Fibroblast of skin of left biceps (primary cell): ENCODE measurements around the gene TIMM23B.
"Not testable (repeated sequence)": the region's sequence is repeated elsewhere in the genome, so short reads cannot be mapped to it uniquely, and the experiment has no call there.

Source experiments
- DNase-seq, 2 experiments: peaks; one replicate each; pipeline ENCODE4 v3.0.0-alpha.2; 2013; ENCODE audit warnings: low read depth in 2 of 2

The TIMM23B gene, protein sequence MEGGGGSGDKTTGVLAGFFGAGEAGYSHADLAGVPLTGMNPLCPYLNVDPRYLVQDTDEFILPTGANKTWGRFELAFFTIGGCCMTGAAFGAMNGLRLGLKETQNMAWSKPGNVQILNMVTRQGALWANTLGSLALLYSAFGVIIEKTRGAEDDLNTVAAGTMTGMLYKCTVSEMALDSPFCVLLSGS

DNA sequence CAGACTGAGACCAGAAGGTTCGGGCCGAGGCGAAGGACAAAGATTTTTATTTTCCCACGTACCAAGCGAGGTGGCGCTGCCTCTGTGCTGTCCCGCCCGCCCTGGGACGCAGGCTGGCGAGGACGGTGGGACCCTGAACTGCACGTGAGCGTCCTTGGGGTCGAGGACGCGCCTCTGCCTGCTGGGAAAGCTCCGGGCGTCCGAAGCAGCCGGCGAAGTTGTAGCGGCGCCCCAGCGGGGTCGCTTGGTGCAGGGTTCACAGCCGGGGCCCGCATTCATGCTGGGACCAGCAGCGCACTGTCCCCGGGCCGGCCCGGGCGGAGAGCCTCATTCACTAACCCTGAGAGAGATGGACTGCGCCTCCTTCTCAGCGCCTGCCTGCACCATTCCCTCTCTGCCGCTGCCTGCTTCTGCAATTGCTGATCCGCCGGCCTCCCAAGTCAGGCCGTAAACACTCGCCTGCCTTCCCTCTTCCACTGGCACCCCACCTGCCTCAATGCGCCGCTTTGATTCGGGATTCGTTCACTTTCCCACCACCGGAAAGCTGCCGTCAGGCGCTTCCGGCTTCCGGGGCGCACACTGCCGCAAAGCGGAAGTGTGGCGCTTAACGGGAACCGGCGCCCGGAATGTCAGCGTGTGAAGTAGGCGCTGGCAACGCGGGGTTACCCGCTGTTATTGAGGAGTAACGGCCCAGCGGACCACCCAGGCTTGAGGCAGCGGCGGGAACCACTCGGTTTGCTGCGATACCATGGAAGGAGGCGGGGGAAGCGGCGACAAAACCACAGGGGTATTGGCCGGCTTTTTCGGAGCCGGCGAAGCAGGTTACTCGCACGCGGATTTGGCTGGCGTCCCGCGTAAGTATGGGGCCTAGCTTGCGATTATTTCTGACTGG lies at the start of gene TIMM23B, which contains the start of gene PARG:
Gene TIMM23B, plus strand, starts transcription at position 607 of the 892 bp plus-strand sequence. Its CDS starts 142 bp downstream, at position 749.
Gene PARG, minus strand, starts transcription at position 581 of the 892 bp plus-strand sequence. Its CDS starts 302 bp downstream, at position 279.
- peak; percentile 31 to 42 for DNase-seq

DNA sequence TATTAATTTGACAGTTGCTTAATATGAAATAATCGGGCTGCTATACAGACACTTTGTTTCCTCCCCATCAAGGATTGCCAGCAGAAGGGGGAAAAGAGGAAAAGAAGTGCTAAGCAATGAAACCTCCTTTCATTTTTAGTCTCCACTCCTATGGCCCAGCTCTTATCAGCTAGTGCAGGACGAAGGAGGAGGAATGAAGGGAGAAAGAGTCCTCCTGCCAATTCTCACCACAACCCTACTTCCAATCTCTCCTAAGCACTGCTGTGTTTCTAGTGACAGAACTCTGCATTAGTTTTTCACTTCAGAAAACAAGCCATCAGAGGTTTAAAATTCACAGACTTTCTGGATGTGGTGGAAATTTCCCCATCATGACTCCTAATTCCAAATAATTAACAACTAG lies 41.9 kb upstream of the TIMM23B start:
- DNase-seq: not testable (repeated sequence)

GRCh38 chr10:49900406-49900805 lies 41.4 kb upstream of the TIMM23B start:
- DNase-seq: not testable (repeated sequence)

DNA sequence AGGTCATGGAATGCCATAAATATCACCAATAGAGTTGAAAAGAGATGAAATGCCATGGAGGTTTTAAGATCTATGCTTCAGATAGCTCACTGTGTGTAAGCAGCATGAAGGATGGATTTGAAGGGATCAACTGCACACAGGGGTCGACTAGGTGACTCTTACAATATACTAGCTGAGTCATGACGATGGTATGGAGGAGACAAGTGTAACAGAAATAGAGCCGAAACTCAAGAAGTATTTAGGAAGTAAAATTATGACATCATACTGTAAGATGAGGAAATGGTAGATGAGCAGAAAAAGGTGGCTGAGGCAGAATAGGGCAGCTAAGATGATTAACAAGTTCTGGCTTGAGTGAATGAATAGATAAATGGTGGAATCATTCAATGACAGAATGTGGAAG lies 38.0 kb upstream of the TIMM23B start:
- DNase-seq: not testable (repeated sequence)

DNA sequence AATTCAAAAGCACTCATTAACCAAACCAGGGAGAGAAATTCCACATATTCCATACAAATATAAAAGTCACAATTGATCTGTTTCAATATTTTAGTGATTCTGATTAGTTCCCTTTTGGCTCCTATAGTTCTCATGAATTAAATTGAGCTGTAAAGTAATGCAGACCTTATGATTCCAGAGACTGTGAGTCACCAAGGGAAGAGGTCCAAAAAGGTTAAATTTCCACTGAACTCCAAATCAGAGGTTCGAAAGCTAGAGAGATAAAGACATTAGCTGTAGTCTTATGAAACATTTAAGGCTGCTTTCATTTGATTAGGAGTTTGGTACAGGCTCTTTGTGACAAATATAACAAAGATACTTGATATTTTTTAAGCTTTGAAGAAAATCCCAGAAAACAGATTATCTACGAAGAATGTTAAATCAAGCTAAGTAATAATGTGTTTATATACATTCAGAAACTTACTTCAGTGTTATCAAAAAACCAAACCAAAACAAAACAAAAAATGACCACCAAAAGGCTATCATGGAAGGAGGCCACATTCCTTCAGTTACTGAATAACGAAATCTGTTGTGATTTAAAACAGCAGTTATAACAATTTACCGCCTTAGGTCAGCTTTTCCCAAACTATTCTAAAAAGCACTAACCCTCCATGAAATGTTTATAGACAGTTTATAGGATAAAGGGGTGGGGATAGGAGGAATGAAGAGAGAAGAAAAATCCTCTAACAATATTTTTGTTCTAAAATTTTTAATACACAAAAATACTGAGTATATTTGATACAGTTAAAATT lies 33.4 kb upstream of the TIMM23B start:
- not testable (repeated sequence) for DNase-seq

DNA sequence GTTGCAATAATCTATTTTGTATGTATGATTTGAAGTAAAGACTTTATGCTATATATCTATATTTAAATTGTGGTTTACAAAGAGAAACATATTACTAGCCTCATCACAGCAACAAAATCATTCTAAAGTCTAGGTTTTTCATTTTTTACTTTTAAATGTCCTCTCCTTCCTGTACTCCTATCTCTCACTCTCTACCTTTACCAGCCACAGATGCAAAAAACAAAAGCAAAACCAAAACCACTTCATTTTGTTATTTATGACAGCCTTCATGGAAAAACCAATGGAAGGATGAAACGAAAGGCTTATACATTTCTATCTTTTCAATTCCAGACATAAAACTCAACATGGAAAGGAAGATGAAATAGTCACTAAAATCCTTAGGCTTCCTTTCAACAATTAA lies 31.6 kb upstream of the TIMM23B start:
- not testable (repeated sequence) for DNase-seq

DNA sequence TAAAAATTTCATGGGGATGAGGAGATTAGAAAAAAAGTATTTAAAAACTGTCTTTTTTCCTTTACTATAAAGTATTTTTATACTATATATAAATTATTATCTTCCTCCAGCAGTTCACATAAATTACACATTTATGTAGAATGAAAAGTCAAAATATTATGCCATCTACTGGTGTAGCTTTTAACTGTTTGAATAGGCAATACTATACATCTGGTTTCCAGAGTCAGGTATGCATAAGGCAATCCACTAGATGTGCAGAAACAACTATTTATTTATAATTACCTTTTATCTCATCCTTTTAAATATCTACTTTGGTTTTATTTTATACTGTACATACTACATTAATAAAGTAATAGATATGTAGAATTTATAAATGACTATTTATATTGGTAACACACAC lies 25.4 kb upstream of the TIMM23B start:
- not testable (repeated sequence) for DNase-seq

DNA sequence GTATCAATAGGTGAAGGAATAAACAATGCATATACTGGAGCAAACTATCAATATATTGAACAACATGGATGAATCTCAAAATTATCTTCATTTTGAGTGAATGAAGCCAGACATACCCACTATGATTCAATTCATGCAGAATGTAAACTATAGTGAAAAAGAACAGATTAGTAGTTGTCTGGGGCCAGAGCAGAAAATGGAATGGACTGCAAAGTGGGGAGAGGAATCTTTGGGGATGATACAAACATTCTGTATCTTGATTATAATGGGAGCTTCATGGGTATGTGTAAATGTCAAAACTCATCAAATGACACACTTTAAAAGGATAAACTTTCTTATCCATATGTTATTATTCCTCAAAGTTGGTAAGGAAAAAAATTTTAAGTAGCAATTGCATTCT lies 23.9 kb upstream of the TIMM23B start:
- not testable (repeated sequence) for DNase-seq

DNA sequence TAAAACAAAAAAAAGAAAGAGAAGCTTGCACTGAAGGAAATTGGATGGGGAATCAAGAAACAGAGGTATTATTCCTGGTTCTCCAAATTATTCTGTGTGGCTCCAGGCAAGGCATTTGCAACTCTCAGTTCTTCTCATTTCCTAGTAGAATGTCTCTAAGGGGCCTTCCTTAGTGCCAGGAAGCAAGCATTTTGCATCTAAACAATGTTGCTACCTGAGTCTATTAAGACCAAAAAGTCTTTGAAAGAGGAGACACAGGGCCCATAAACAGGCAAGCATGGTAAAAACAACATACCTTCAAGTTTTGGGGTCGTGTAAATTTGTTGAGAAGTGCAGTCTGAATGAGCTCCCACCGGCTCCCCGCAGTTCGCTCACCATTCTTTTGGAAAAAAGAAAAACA lies 19.8 kb upstream of the TIMM23B start:
- not testable (repeated sequence) for DNase-seq

- not testable (repeated sequence) for DNase-seq
These were observed 18.3 kb upstream of the TIMM23B start for GRCh38 chr10:49923572-49923971.

- not testable (repeated sequence) for DNase-seq
These were observed 10.6 kb upstream of the TIMM23B start for GRCh38 chr10:49931276-49931675.

DNA sequence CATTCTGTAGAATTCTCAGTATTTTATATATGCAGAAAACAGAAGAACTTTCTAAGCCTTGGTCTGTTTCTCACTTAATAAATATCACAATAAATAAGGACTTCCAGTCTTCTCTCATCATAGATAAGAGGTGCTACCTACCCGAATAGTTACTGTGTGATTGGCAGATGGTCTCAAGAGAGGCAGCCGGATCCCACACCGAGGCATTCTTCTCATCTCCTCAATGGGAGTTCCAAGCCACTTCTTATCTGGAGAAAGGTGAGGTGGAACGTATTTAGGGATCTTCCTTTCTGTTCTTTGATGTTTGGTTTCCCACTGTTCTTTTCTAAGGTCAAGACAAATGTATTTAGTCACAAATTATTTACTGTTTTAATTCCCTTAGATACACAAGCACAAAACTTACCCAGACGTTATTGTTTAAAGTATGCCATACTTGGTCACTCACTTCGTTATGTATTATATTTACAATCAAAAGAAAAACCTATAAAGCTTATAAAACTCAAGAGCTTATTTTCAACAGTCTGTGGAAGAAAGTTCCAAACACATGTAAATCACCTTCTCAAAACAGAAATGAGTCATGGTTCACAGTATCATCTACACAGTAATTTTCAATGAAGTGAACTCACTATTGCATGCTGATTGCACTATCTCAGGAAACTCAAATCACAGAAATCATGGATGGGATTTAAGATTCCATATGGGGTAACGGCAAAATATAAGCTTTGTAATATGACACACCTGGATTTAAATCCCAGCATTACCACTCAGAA lies 9.7 kb upstream of the TIMM23B start:
- DNase-seq: not testable (repeated sequence)

GRCh38 chr10:49942339-49942705 lies 469 bp downstream of the TIMM23B start:
- DNase-seq: not testable (repeated sequence)

DNA sequence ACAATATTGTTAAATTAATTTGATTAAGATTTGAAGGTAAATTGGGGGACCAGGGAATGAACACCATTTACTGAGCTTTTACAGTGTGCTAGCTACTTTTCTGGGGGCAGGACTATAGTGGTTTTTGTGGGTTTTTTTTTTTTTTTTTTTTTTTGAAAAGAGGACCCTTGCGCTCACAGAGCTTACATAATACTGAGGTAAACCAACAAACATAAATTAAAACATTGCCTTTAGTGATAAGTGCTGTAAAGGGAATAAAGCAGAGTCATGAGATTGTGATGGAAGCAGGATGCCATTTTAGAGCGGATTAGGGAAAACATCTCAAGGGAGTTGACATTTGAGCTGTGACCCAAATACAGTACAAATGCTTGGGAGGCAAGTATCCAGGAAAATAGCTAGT lies 1.8 kb downstream of the TIMM23B start:
- DNase-seq: not testable (repeated sequence)

DNA sequence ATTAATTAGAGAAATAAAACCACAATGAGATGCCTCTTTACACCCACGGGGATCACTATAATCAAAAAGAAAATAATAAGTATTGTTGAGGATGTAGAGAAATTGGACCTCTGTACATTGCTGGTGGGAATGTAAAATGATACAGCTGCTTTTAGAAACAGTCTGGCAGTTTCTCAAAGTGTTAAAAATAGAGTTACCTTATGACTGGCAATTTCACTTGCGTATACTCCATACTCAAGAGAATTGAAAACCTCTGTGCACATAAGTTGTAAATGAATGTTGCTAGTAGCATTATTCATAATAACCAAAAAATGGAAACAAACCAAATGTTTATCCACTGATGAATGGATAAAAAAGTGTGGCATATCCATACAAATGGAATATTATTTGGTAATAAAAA lies 6.3 kb downstream of the TIMM23B start:
- not testable (repeated sequence) for DNase-seq

DNA sequence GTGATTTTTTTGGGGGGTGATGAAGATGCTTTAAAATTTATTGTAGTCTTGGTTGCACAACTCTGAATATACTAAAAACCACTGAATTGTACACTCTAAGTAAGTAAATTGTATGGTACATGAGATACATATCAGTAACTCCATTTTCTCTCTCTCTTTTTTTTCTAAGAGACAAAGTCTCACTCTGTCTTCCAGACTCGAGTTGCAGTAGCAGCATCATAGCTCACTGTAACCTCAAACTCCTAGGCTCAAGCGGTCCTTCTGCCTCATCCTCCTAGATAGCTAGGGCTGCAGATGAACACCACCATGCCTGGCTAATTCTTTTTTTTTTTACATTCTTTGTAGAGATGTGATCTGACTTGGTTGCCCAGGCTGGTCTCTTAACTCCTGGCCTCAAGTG lies 6.9 kb downstream of the TIMM23B start:
- not testable (repeated sequence) for DNase-seq

DNA sequence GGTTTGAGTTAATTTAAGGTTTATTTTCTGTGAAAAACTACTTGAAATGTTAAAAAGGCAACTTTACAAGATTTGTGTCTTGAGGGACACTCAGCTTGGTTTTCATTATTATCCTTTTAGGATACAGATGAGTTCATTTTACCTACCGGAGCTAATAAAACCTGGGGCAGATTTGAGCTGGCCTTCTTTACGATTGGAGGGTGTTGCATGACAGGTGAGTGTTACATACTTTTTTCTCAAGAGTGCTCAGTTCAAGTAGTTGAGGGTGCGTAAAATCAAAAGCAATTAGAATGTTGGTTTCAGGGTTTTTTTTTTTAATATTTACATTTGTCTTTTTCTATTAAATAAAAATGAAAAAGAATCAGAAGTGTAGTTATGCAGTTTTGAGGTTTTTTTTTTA lies 10.2 kb downstream of the TIMM23B start:
- not testable (repeated sequence) for DNase-seq

- DNase-seq: not testable (repeated sequence)
These were observed 11.3 kb downstream of the TIMM23B start for GRCh38 chr10:49953122-49953521.

DNA sequence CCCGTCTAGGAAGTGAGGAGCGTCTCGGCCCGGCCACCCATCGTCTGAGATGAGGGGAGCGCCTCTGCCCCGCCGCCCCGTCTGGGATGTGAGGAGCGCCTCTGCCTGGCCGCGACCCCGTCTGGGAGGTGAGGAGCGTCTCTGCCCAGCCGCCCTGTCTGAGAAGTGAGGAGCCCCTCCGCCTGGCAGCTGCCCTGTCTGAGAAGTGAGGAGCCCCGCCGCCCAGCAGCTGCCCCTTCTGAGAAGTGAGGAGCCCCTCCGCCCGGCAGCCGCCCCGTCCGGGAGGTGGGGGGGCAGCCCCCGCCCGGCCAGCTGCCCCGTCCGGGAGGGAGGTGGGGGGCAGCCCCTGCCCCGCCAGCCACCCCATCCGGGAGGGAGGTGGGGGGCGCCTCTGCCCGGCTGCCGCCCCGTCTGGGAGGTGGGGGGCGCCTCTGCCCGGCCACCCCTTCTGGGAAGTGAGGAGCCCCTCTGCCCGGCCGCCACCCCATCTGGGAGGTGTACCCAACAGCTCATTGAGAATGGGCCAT lies 28.5 kb downstream of the TIMM23B start:
- not testable (repeated sequence) for DNase-seq

GRCh38 chr10:49971466-49971865 lies 29.6 kb downstream of the TIMM23B start:
- DNase-seq: not testable (repeated sequence)

- DNase-seq: not testable (repeated sequence)
These were observed 30.2 kb downstream of the TIMM23B start for GRCh38 chr10:49972094-49972493.
